ENCODE measurements around the gene ENAH. TPM values are rescaled to one million over a fixed set of nuclear protein-coding genes. Genes with fewer than 3 reads are reported as not detected.
"Not testable (repeated sequence)": the region's sequence is repeated elsewhere in the genome, so short reads cannot be mapped to it uniquely, and the experiment has no call there.

The ENAH gene
- 8.9 and 12.6 TPM in 2 replicates for total RNA-seq

GRCh38 chr1:225652729-225653462 is at the start of gene ENAH:
Gene ENAH, minus strand, starts transcription at chr1:225653123. Its CDS starts 433 bp downstream, at chr1:225652690.
- peak; percentile 82 to 85 for DNase-seq (ENCODE audit: low read depth in 2 of 2)

DNA sequence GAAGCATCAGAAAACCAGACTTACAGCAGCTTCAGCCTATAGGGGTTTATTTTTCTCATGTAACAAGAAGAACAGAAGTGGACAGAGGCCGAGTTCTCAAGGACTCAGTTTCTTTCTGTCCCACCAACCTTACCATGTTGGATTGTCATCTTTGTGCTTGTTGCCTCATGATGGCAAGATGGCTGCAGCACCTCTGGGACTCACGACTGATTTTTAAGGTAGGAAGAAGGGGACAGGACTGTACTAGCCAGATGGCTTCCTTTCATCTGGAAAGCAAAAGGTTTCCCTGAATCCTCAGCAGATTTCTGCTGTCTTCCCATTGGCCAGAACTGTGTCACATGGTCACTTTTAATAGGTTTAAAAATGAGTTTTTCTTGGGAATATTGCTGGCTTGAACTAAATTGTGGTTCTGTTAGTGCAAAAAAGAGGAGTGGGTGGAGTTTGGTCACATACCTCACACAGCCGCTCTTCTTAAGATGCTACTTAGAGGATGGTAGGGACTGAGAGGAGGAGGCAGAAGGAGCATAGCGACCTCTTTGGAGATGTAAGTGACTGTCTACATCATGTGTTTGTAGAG is 48.1 kb upstream of the ENAH start:
- no peak for DNase-seq (ENCODE audit: low read depth in 2 of 2)

- DNase-seq (ENCODE audit: low read depth in 2 of 2), result peak; percentile 80 to 96
Observed at GRCh38 chr1:225700164-225700821, 47.4 kb upstream of the ENAH start.

GRCh38 chr1:225699336-225699735 is 46.4 kb upstream of the ENAH start:
- peak; percentile 35 to 94 for DNase-seq (ENCODE audit: low read depth in 2 of 2)

DNA sequence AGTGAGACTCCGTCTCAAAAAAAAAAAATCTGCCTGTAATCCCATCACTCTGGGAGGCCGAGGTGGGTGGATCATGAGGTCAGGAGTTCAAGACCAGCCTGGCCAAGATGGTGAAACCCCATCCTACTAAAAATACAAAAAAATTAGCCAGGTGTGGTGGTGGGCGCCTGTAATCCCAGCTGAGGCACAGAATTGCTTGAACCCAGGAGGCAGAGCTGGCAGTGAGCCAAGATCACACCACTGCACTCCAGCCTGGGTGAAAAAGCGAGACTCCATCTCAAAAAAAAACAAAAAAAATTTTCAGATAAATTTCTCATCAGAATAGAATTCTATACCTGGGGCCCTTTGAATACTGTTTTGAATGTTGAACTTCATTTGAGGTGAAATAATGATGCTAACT is 45.3 kb upstream of the ENAH start:
- DNase-seq (ENCODE audit: low read depth in 2 of 2), result not testable (repeated sequence)

DNA sequence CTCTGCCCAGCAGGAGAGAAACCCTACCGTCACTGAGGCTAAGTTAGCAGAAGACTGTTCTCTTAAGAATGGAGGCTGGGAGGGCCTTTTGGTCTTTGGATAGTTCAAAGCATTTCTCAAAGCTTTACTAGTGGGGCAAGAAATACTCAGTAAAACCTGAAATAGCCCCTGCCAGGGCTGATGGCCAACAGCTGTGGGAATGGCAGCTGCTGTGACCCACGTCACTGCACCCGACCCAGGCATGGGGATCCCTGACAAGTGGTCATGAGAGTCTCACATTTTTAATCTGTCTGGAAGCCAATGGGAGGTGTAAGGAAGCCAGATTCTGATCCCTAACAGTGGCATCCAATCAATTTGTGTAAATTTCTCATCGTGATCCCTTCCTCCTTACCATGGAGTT is 44.5 kb upstream of the ENAH start:
- DNase-seq (ENCODE audit: low read depth in 2 of 2), result no peak

- DNase-seq (ENCODE audit: low read depth in 2 of 2), result no peak
Observed at GRCh38 chr1:225695578-225696337, 42.8 kb upstream of the ENAH start.

- DNase-seq (ENCODE audit: low read depth in 2 of 2), result peak; percentile 71 to 83
Observed at GRCh38 chr1:225694151-225694603, 41.3 kb upstream of the ENAH start.

- not testable (repeated sequence) for DNase-seq (ENCODE audit: low read depth in 2 of 2)
Observed at GRCh38 chr1:225693697-225694096, 40.8 kb upstream of the ENAH start.

DNA sequence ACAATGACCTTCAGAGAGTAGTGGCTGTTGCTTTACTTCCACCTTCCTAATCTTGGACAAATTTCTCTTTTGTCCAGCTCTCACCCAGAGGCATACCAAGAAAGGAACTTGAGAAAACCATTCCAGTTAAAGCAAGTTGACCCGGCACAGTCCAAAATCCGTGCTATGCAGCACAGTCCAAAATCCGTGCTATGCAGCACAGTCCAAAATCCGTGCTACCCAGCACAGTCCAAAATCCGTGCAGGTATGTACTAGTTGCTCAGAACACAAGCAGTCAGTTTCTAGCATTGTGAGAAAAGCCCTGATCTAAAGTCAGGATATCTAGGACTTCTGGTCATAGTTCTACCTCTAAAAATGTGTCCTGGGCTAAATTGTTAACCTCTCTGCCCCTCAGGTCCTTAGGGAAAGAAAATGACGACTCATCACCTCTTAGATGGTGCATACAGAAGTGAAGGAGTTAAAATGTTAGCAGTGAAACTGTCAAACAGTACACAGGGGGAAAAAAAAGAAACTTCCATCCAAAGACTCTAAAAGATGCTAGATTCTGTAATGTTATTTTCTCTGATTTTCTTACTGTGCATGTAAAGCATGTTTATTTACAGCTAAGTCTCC is 40.3 kb upstream of the ENAH start:
- DNase-seq (ENCODE audit: low read depth in 2 of 2), result no peak

GRCh38 chr1:225692517-225692879 is 39.6 kb upstream of the ENAH start:
- DNase-seq (ENCODE audit: low read depth in 2 of 2), result no peak

GRCh38 chr1:225691861-225692516 is 39.1 kb upstream of the ENAH start:
- DNase-seq (ENCODE audit: low read depth in 2 of 2), result no peak

DNA sequence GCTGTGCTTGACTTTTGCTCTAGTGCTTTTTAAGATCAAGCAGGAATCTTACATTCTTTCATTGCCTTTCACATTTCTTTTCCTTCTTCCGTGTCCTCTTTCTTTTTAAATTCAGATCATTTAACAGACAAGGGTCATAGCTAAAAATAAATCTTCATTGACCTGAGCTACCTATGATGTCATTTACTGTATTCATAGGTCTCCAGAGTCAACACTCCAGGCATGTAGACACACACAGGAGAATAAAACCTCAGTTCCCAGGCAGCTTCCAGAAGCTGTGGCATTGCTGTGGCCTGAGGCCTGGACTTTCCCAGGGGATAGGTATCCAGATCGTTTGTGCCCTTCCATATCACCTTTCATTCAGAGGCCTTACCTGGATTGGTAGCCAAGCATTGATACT is 38.5 kb upstream of the ENAH start:
- no peak for DNase-seq (ENCODE audit: low read depth in 2 of 2)

GRCh38 chr1:225689882-225690459 is 37.0 kb upstream of the ENAH start:
- no peak for DNase-seq (ENCODE audit: low read depth in 2 of 2)

- DNase-seq (ENCODE audit: low read depth in 2 of 2), result no peak
Observed at GRCh38 chr1:225688345-225688744, 35.4 kb upstream of the ENAH start.

DNA sequence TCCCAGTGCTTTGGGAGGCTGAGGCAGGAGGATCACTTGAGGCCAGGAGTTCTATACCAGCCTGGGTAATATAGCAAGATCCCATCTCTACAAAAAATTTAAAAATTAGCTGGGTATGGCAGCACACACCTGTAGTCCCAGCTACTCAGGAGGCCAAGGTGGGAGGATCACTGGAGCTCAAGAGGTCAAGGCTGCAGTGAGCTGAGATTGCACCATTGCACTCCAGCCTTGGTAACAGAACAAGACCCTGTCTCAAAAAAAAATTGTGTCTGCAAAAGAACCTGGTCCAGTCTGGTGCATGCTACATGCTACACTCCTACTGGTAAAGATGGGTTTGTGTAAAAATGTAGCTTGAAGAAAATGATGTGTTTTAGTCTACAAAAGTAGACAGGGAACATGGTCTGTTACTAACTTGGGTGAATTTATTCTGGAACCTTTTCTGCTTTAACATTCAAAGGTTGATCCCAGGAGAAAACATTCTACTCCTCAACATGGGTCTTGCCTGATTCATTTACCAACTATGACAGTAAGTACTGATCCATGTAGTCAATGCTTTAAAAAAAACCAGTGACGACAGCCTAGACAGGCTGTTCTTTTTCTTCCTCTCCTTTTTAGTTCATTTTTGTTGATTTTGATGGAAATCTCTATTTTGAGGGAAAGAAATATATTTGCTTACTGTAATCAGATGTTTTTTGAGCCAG is 32.7 kb upstream of the ENAH start:
- DNase-seq (ENCODE audit: low read depth in 2 of 2), result no peak

DNA sequence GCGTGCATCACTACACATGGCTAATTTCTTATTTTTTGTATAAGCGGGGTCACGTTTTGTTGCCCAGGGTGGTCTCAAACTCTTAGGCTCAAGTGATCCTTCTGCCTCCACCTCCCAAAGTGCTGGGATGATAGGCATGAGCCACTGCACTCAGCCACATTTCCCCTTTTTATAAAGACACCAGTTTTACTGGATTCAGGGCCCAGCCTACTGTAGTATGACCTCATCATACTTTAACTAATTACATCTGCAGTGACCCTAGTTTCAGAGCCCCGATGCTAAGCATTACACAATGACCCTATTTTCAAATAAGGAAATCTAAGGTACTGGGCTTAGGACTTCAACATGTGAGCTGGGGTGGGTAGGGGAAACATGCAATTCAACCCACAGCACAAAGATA is 31.8 kb upstream of the ENAH start:
- no peak for DNase-seq (ENCODE audit: low read depth in 2 of 2)

DNA sequence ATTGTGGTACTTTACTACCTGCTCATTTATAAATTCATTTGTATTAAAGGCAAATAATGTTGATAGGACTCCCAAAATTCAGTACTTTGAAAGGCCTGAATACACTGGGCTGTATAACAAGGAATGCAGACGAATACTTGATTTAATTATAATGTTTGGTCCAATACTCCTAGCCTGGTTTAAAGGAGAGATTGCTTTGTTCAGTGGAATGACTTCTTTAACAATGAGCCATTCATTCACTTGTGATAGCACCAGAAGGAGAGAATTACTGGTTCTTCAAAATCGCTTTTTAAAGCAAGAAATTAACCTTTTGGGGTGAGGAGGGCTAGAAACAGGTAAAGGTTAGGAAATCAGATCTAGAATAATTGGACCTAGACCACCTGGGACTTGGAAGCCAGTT is 28.3 kb upstream of the ENAH start:
- no peak for DNase-seq (ENCODE audit: low read depth in 2 of 2)

GRCh38 chr1:225678545-225678944 is 25.6 kb upstream of the ENAH start:
- no peak for DNase-seq (ENCODE audit: low read depth in 2 of 2)
